Activated CD4-positive, CD25-positive, alpha-beta regulatory T cell treated with anti-CD3 and anti-CD28 coated beads, Interleukin-2, amount 50 U/mL, for 16 hours (primary cell): ENCODE results near the gene GLTP.
"Not testable (repeated sequence)": the region's sequence is repeated elsewhere in the genome, so short reads cannot be mapped to it uniquely, and the experiment has no call there.

Source experiments
- DNase-seq: peaks from one replicate; pipeline ENCODE4 v3.0.0-alpha.2; 2020; ENCODE audit warnings: low read depth, low spot score

The GLTP gene

GRCh38 chr12:109878247-109878625 is 2.1 kb downstream of the GLTP start:
- no peak for DNase-seq

GRCh38 chr12:109877504-109878246 is 2.7 kb downstream of the GLTP start:
- no peak for DNase-seq

DNA sequence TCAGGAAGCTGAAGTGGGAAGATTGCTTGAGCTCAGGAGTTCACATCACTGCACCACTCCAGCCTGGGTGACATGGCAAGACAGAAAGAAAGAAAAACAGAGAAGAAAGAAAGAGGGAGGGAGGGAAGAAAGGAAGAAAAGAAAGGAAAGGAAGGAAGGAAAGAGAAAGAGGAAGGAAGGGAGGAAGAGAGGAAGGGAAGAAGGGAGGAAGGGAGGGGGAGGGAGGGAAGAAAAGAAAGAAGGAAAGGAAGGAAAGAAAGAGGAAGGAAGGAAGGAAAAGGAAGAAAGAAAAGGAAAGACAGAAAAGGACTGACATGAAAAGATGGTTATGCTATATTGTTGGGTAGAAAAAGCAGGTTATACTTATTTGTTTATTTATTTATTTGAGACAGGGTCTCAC is 3.9 kb downstream of the GLTP start:
- DNase-seq, result no peak

GRCh38 chr12:109875572-109876131 is 4.7 kb downstream of the GLTP start:
- no peak for DNase-seq

DNA sequence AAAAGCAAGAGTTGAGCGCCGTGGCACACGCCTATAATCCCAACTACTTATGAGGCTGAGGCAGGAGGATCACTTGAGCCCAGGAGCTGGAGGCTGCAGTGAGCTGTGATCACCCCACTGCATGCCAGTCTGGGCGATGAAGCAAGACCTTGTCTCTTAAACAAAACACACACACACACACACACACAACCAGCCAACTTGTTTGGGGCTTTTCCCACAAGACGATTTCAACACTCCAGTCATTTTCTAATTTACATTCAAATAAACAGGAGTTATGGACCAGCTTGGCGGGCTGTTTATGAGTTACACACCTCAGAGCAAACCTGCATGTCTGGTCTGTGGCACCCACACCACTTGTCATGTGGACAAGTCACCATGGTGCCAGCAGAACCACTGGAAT is 6.7 kb downstream of the GLTP start:
- no peak for DNase-seq

GRCh38 chr12:109871668-109872314 is 8.6 kb downstream of the GLTP start:
- DNase-seq, result no peak

- no peak for DNase-seq
These were observed 9.7 kb downstream of the GLTP start for GRCh38 chr12:109870648-109871047.

- no peak for DNase-seq
These were observed 11.9 kb downstream of the GLTP start for GRCh38 chr12:109868182-109869051.

GRCh38 chr12:109864916-109865315 is 15.4 kb downstream of the GLTP start:
- DNase-seq, result no peak

DNA sequence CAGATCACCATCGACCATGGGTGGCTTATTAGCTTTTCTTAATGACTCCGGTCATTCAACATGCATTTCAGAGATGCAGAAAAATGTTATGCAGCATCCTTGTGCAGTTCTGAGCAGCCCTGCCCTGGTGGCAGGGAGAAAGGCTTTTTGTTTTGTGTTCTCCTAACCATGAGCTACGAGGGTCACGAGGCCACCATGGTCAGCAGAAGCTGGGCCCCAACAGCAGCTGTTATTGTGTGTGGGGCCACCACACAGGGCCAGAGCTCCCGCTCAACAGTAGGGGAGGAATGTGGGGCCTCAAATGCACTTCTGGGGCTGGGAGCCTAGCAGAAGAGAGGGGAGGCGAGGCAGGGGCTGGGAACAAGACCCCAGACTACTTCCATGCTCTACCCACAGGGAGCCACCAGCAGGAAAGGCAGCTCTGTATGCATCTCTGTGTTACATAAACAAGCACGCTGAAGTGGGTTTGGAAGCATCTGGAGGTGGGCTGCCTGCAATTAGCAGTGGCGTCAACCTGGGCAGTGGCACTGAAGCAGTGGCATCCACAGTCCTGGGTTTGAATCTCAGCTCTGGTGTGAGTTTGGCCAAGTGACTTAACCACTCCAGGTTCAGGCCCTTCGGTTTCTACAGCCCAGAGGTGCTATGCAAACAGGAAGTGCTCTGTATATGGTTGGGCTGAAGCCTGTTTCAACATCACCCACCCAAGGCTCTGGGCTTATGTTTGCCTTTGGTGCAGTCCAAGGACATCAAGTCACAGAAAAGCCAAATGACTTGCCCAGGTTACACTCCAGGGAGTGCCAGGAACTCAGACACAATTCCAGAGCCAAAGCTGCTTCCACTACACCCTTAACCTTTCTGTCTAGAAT is 16.3 kb downstream of the GLTP start:
- DNase-seq, result no peak

DNA sequence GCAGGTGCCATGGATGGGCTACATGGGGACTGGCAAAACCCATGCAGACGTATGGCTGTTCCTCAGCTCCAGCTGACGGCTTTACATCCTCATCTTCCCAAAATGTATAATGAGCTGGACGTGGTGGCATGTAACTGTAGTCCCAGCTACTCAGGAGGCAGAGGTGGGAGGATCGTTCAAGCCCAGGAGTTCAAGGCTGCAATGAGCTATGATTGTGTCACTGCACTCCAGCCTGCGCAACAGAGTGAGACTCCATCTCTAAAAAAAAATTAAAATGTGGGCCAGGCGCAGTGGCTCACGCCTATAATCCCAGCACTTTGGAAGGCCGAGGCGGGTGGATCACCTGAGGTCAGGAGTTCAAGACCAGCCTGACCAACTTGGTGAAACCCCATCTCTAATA is 17.9 kb downstream of the GLTP start:
- DNase-seq, result not testable (repeated sequence)

- no peak for DNase-seq
These were observed 18.5 kb downstream of the GLTP start for GRCh38 chr12:109861689-109862314.

DNA sequence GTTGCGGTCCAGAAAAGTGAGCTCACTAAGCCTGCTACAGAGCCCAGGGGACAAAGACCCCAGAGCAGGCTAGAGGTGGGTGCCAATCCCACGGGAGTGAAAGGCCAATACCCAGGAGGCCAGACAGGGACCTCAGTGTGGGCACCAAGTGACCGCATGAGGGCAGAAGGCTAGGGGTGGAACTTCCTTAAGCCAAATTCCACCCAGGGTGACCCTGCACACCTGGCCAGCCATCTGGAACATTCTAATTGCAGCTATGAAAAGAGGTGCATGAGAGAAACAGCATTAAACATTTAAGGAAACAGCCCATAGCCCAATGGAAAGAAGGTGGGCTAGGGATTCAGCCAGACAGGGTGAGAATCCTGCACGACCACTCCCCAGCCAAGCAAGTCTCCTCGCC is 19.4 kb downstream of the GLTP start:
- no peak for DNase-seq

DNA sequence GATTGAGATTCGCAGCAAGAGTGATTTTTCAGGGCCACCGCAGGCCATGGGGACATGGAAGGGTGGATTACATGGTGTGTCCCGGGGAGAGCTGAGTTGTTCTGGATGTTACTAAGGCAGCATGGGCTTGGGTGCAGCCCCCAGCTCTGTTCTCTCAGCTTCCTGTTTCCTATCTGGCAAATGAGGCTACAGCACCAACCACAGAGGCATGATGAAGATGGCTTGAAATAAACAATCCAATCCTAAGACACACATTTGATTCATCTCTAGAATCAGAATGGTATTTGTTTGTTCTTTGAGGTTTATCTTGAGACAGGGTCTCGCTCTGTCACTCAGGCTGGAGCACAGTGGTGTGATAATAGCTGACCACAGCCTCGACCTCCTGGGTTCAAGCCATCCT is 21.6 kb downstream of the GLTP start:
- DNase-seq, result no peak

DNA sequence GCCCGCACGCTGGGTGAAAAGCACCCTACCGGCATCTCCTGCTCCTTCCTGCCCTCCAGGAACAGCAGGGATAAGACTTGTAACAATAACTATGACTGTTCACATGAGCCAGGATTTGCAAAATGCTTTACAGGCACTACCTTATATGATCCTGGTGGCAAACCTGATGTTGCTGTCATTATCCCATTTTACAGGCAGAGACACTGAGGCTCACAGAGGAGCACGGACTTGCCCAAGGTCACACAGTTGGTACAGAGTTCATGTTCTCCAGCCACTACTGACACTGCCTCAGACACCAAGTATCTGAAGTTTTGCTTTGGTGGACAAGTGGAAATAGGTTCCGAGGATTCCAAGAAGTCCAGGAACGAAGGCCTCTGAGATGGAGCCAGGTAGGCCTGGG is 22.6 kb downstream of the GLTP start:
- DNase-seq, result no peak

DNA sequence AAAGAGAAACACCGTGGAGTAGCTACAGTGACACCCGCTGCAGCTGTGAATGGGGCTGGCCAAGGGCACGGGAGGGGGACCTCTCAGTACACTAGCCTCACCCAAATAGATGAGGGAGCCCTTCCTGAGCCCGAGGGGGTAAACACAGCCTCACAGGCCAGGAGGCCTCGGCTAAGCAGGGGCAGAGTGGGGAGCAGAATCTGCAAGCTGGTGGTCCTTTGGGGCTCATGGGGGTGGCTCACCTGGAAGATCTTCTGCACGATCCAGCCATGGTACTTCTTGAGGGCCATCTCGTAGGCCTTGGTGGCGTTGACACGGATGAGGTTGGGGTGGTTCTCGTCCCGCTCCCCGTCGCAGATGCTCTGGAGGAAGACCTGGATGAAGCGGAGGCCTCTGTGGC is 25.0 kb downstream of the GLTP start:
- no peak for DNase-seq

DNA sequence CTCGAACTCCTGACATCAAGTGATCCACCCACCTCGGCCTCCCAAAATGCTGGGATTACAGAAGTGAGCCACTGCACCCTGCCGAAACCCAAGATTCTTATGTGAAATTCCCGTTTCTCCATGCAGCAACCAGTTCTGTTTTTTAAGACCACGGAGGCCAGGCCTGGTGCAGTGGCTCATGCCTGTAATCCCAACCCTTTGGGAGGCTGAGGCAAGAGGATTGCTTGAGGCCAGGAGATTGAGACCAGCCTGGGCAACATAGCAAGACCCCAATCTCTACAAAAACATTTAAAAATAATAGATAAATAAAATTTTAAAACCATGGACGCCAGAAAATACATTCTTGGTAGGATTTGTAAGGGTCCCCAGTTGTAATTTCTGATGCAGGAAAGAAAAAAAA is 29.8 kb downstream of the GLTP start:
- not testable (repeated sequence) for DNase-seq

DNA sequence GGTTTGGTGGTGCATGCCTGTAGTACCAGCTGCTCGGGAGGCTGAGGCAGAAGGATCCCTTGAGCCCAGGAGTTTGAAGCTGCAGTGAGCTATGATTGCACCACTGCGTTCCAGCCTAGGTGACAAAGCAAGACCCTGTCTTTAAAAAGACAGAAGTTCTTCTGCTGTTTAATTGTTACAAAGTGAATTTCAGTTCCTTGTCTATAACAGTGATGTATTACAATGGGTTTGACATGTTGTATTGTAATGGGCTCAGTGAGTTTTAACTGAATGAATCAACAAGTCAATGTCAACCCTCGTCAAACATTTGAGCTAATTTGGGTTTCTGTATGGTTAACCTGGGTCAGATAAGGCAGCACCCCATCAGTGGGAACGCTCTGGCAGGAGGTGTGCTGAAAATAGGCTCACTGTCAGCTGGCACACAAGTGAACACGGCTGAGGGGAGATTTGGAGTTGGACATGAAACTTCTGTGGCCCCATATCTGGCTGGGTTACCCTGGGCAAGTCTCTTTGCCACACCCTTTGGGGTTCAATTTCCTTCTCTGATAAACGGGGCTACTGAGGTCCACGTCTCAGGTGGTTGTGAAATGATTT is 33.1 kb downstream of the GLTP start:
- DNase-seq, result no peak

- DNase-seq, result no peak
These were observed 34.5 kb downstream of the GLTP start for GRCh38 chr12:109845824-109846205.
